Measurements from ENCODE around the gene TMIE.

The TMIE gene

GRCh38 chr3:46673151-46674030, 27.8 kb upstream of the TMIE start:
- FAIRE-seq (no peak), DNase-seq (ENCODE audit: insufficient read length, low spot score) (no peak)
- TF ChIP-seq POLR2A (IDR thresholded peaks at IDR 0.05; ENCODE audit: low read depth, low read length) = no peak

DNA sequence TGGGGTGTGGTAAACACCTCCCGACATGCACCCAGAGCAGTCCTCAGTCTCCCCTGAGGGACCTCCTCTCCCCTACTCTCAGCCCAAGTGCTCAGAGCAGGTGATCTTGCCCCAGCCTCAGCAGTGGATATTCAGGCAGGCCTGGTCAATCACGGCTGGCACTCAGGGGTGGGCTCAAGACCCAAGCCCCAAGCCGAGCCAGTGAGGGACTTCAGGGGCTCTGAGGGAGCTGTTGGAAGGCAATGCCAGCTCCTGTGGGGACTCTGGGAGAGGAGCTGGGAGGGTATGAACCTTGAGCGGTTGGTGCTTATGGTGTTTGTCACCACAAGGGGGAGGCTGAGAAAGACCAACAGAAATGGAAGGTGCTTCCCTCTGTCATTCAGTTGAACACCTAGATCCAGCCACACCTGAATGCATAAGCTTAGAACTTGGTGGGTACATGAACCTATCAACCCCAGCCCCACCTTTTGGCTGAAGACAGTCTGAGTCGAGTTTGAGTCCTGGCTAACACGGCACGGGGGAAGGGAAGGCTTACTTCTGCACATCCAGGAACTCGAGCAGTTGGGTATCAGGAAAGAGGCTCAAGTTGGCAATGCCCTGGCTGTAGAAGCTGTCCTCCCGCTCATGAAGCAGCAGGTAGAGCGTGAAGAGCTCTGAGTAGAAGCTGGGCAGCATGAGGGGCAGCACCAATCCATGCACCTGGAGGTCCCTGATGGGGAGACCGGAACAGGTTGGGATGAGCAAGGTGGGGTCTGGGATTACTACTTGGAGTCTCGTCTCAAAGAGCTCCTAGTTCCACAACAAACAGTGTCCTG, 27.0 kb upstream of the TMIE start:
- no peak for TF ChIP-seq POLR2A (IDR thresholded peaks at IDR 0.05; ENCODE audit: low read depth, low read length)
- no peak for FAIRE-seq
- no peak for DNase-seq (ENCODE audit: insufficient read length, low spot score)

DNA sequence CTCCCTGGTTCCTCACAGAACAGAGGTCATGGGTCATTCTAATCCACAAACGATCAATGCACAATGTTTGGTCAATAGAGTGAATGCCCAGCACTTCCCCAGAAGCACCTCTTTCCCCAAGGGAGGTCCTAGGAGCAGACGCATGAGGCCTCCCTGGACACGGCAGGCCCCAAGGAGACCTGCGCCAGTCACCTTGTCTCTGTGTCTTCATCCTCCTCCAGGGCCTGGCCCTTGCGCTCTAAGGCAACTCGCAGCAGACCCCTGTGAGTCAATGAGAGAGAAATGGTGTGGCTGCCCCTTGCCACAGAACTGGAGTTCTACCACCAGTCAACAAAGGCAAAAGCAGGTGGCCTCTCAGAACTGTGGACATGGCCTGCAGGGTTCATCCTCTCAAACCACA, 25.8 kb upstream of the TMIE start:
- no peak for TF ChIP-seq POLR2A (IDR thresholded peaks at IDR 0.05; ENCODE audit: low read depth, low read length)
- FAIRE-seq = no peak
- no peak for DNase-seq (ENCODE audit: insufficient read length, low spot score)

GRCh38 chr3:46675843-46676567, 25.2 kb upstream of the TMIE start:
- DNase-seq (ENCODE audit: insufficient read length, low spot score) (peak; percentile 65), FAIRE-seq (peak; percentile 84)
- TF ChIP-seq POLR2A (IDR thresholded peaks at IDR 0.05; ENCODE audit: low read depth, low read length) = no peak

- no peak for DNase-seq (ENCODE audit: insufficient read length, low spot score)
- no peak for FAIRE-seq
- no peak for TF ChIP-seq POLR2A (IDR thresholded peaks at IDR 0.05; ENCODE audit: low read depth, low read length)
Measured at GRCh38 chr3:46676601-46677410, 24.4 kb upstream of the TMIE start.

GRCh38 chr3:46677411-46677726, 23.8 kb upstream of the TMIE start:
- DNase-seq (ENCODE audit: insufficient read length, low spot score) = no peak
- FAIRE-seq = no peak
- TF ChIP-seq POLR2A (IDR thresholded peaks at IDR 0.05; ENCODE audit: low read depth, low read length) = no peak

DNA sequence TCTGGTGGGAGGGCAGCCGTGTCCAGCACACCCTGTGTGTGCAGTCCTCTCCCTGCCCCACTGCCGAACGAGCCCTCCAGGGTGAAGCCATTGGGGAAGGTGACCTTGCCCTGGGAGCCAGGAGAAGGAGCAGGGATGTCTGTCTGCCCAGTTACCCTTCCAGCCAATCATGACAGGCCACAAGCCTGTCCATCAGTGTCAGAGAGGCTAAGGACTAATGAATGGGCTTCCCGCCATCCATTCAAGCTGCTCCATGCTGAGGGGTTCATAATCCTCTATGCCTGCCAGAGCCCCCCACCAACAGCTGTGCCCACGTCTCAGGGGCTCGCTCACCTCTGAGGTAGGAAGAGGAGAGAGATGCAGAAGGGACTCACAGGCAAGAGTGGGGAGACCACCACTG, 22.9 kb upstream of the TMIE start:
- no peak for TF ChIP-seq POLR2A (IDR thresholded peaks at IDR 0.05; ENCODE audit: low read depth, low read length)
- DNase-seq (ENCODE audit: insufficient read length, low spot score) (no peak), FAIRE-seq (no peak)

DNA sequence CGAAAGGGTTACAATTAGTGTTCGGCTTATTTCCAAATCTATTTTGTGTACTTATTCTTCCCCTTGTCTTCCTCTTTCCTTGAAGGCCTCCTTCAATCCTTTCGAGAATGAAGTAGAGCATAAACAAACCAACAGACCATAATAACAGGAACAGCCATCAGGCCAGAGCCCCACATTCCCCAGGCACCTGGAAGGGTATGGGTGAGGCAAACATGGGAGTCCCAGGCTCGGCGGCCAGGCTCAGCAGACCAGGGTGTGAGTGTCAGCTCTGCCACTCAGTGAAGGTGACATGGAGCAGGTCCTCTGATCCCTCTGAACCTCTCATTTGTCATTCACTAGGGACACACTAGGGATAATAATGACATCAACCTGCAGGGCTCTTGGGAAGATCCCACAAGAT, 21.5 kb upstream of the TMIE start:
- TF ChIP-seq POLR2A (IDR thresholded peaks at IDR 0.05; ENCODE audit: low read depth, low read length) = no peak
- no peak for DNase-seq (ENCODE audit: insufficient read length, low spot score)
- no peak for FAIRE-seq

DNA sequence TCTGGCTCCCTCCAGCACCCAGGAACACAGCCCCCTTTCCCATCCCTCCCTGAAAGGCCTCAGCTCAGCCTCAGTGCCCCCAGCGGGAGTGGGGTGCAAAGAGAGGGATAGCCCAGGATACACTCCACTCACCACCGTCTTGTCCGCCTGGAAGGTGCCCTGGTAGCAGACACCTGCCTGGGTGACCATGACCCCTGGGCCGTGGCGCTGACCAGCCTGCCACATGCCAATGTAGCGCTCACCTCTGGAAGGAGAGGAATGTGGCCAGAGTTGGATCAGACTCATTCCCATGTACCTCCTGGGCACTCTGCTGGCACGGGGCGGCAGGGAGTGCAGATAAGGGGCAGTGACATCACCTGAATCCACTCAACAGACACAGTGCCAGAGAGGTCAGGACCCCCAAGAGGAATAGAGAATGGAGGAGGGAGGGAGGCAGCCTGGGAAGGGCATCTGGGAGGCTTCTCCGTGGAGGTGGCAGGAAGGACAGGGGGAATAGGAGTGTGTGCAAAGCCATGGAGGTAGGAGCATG, 20.8 kb upstream of the TMIE start:
- no peak for TF ChIP-seq POLR2A (IDR thresholded peaks at IDR 0.05; ENCODE audit: low read depth, low read length)
- DNase-seq (ENCODE audit: insufficient read length, low spot score) = no peak
- no peak for FAIRE-seq

- TF ChIP-seq POLR2A (IDR thresholded peaks at IDR 0.05; ENCODE audit: low read depth, low read length) = no peak
- FAIRE-seq (no peak), DNase-seq (ENCODE audit: insufficient read length, low spot score) (no peak)
Measured at GRCh38 chr3:46681387-46681786, 19.8 kb upstream of the TMIE start.

DNA sequence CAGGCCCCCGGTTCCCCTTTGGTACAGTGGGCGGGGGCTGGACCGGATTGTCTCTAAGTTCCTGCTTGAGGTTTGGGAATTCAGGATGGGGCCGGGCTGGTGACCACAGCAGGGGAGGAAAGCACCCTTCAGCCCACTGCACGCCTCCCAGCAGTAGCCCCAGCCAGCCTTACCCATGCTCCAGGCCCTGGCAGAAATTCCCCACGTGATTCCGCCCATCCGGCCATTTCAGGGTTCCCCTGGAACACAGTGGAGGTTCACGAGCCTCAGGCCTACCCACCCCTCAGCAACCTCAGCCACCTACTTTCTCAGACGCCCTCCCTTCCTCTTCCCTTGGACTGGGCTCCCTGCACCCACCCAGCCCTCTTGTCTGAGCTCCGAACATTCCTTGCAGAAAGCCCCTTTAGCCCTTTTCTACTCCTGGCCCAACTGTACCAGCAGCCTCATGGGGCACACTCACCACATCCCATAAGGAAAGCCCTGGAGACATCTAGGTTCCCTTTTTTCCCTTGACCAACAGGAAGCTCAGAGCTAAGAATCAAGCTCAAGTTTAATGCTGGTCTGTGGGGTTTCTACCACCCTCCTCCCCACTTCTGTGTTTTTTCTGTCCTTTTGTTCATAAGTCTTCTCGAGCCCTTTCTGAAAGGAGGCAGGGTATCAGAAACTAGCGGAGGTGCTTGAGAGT, 19.2 kb upstream of the TMIE start:
- TF ChIP-seq POLR2A (IDR thresholded peaks at IDR 0.05; ENCODE audit: low read depth, low read length) = no peak
- DNase-seq (ENCODE audit: insufficient read length, low spot score) = no peak
- FAIRE-seq = no peak

DNA sequence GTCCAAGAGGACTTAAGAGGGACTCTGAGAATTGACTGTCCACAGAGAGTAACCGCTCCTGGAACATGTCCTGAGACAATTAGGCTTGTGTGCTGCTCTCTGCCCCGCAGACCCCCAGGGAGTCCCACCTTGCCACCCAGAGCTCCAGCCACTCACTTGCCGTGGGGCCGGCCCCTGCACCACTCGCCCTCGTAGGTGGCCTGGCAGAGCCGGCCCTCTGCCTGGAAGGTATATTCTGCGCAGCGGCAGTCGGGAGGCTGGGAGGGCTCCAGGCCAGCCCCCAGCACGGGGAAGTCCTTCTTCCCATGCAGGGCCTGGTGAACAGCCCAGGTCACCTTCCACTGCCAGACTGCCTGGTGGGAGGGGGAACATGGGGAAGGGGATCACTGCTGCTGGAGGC, 18.2 kb upstream of the TMIE start:
- no peak for DNase-seq (ENCODE audit: insufficient read length, low spot score)

GRCh38 chr3:46684891-46685290, 16.3 kb upstream of the TMIE start:
- TF ChIP-seq POLR2A (IDR thresholded peaks at IDR 0.05; ENCODE audit: low read depth, low read length) = no peak
- no peak for DNase-seq (ENCODE audit: insufficient read length, low spot score)
- no peak for FAIRE-seq

More for the DNA sequence above, 18.2 kb upstream of the TMIE start:
- TF ChIP-seq POLR2A (IDR thresholded peaks at IDR 0.05; ENCODE audit: low read depth, low read length) = no peak
- FAIRE-seq = no peak

All from H54 (cell line).